Body of pancreas (tissue), 4 donors: Measurements from ENCODE around the gene PCDHAC2.

ENCODE experiments used
- POLR2A ChIP-seq, 3 donors: fragments of 450-650 bp; IDR thresholded peaks; one replicate each; pipeline ENCODE4 v1.6.1; 2016; ENCODE audit warnings: antibody characterized with exemption in 3 of 3, mild to moderate bottlenecking in 2 of 3
- TF ChIP-seq, protein P1 (sequence below), 7 experiments: fragments of 450-650 bp in 4 of 7; fragments of 200-600 bp in 3 of 7; sonication (generic) in 3 of 7; IDR thresholded peaks; one replicate each; pipeline ENCODE4 v1.5.1; 2016 to 2019; ENCODE audit warnings: antibody characterized with exemption in 7 of 7

- TF ChIP-seq, protein P1, sequence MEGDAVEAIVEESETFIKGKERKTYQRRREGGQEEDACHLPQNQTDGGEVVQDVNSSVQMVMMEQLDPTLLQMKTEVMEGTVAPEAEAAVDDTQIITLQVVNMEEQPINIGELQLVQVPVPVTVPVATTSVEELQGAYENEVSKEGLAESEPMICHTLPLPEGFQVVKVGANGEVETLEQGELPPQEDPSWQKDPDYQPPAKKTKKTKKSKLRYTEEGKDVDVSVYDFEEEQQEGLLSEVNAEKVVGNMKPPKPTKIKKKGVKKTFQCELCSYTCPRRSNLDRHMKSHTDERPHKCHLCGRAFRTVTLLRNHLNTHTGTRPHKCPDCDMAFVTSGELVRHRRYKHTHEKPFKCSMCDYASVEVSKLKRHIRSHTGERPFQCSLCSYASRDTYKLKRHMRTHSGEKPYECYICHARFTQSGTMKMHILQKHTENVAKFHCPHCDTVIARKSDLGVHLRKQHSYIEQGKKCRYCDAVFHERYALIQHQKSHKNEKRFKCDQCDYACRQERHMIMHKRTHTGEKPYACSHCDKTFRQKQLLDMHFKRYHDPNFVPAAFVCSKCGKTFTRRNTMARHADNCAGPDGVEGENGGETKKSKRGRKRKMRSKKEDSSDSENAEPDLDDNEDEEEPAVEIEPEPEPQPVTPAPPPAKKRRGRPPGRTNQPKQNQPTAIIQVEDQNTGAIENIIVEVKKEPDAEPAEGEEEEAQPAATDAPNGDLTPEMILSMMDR (IDR thresholded peaks at IDR 0.05): no peak
- TF ChIP-seq POLR2A (IDR thresholded peaks at IDR 0.05): peak in 2 of 3 donors; percentile 23 to 25
These were observed at the start of gene PCDHAC2 for GRCh38 chr5:140966293-140967225.
